ENCODE measurements around the gene BCL2.
"Not testable (repeated sequence)": the region's sequence is repeated elsewhere in the genome, so short reads cannot be mapped to it uniquely, and the experiment has no call there.

Gene BCL2

DNA sequence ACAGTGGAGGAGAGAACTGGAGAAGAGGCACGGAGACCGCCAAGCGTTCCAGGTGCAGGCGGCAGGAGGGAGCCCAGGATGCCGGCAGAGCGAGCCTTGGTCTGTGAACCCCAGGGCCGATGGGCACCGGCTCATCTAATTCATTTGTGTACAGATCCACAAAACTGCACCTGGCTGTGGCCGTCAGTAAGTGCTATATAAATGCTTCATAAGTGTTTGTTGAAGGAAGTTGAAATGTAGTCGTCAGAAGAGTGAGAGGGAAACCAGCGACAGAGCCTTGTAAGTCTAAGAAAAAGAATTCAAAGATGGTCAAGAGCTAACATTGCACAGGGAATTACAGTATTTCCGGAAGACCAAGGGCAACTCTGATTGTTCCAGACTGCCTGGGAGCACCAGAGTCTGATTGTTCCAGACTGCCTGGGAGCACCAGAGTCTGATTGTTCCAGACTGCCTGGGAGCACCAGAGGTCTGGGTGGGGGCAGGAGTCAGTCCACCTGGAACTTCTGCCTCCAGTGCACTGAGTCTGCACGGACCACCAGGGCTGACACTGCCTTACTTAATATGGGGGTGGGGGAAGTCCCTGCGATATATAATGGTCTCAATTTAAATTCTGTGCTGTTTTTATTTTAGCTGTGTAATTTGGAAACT is 112.3 kb downstream of the BCL2 start:
- H3K36me3 ChIP-seq (ENCODE audit: control insufficient read depth, insufficient read depth, low read length): no peaks in the 10 kb centered on the region; the same call in 1 of the 2 replicates
- DNase-seq (ENCODE audit: extremely low read depth, insufficient read length): no peak
- H3K27me3 ChIP-seq (replicated peaks; ENCODE audit: control insufficient read depth, insufficient read depth, low read length): no peaks in the 10 kb centered on the region
- TF ChIP-seq, protein P1, sequence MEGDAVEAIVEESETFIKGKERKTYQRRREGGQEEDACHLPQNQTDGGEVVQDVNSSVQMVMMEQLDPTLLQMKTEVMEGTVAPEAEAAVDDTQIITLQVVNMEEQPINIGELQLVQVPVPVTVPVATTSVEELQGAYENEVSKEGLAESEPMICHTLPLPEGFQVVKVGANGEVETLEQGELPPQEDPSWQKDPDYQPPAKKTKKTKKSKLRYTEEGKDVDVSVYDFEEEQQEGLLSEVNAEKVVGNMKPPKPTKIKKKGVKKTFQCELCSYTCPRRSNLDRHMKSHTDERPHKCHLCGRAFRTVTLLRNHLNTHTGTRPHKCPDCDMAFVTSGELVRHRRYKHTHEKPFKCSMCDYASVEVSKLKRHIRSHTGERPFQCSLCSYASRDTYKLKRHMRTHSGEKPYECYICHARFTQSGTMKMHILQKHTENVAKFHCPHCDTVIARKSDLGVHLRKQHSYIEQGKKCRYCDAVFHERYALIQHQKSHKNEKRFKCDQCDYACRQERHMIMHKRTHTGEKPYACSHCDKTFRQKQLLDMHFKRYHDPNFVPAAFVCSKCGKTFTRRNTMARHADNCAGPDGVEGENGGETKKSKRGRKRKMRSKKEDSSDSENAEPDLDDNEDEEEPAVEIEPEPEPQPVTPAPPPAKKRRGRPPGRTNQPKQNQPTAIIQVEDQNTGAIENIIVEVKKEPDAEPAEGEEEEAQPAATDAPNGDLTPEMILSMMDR (IDR thresholded peaks at IDR 0.05; ENCODE audit: insufficient read depth, low read length, poor library complexity, severe bottlenecking): no peak
- H3K4me3 ChIP-seq (replicated peaks; ENCODE audit: low read depth, low read length): peak overlapping the region; percentile 42

DNA sequence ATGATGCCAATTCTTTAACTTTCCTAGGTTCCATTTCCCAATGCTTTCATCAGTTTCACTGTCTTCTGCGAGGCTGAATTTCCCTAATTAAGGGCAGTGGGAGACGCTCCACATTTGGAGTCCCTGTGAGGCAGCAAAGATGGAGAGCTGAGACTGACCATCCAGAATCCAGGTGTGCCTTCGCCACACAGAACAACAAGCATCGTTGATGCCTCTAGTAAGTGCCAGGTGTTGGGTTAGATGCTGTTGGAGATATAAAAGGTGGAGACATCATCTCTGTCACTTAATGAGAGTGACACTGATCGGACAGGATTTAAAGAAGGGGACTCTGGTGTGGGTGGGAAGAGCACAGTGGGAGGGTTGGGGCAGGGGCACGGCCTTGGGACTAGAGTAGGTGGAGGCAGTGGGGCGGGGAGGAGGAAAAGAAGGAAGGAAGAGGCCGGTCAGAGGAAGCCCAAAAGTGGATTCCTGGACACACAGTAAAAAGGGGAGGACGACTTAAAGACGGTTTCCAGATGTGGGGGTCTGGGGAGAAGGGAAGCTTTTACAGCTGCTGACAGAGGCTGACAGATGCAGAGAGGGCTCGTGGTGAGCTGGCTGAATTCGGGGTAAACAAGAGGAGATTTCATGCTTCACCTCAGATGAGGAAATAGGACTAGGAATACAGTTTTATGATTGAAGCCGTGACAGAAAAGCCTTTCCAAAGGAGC is 113.0 kb downstream of the BCL2 start:
- no peak for DNase-seq (ENCODE audit: extremely low read depth, insufficient read length)
- peak overlapping the region; percentile 42 for H3K4me3 ChIP-seq (replicated peaks; ENCODE audit: low read depth, low read length)
- H3K36me3 ChIP-seq (ENCODE audit: control insufficient read depth, insufficient read depth, low read length): no peaks in the 10 kb centered on the region; the same call in 1 of the 2 replicates
- no peaks in the 10 kb centered on the region for H3K27me3 ChIP-seq (replicated peaks; ENCODE audit: control insufficient read depth, insufficient read depth, low read length)
- TF ChIP-seq, protein P1 (IDR thresholded peaks at IDR 0.05; ENCODE audit: insufficient read depth, low read length, poor library complexity, severe bottlenecking): no peak

DNA sequence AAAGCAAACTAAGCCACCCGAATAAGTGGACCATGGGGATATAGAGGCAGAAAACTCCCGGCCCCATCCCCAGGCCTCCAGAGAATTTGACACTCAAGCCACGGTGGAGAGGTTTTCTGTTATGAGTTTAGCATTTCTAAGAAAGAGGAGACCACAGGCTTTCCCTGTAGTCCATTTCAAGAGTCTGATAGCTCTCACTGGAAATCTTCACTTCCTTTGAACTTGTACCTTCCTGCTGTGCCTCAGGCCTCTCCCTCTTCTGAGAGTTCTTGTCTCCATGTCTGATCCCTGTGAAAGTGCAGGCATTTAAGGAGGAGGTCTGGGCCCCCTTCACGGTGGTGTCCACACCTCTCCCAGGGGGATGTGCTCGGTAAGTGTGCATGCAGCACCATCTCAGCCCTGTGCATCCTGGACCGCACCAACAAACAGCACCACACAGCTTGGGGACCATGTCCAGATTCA is 113.7 kb downstream of the BCL2 start:
- H3K27me3 ChIP-seq (replicated peaks; ENCODE audit: control insufficient read depth, insufficient read depth, low read length): no peaks in the 10 kb centered on the region
- peak overlapping the region; percentile 16 for H3K4me3 ChIP-seq (replicated peaks; ENCODE audit: low read depth, low read length)
- no peak for DNase-seq (ENCODE audit: extremely low read depth, insufficient read length)
- TF ChIP-seq, protein P1 (IDR thresholded peaks at IDR 0.05; ENCODE audit: insufficient read depth, low read length, poor library complexity, severe bottlenecking): no peak
- no peaks in the 10 kb centered on the region; the same call in 1 of the 2 replicates for H3K36me3 ChIP-seq (ENCODE audit: control insufficient read depth, insufficient read depth, low read length)

DNA sequence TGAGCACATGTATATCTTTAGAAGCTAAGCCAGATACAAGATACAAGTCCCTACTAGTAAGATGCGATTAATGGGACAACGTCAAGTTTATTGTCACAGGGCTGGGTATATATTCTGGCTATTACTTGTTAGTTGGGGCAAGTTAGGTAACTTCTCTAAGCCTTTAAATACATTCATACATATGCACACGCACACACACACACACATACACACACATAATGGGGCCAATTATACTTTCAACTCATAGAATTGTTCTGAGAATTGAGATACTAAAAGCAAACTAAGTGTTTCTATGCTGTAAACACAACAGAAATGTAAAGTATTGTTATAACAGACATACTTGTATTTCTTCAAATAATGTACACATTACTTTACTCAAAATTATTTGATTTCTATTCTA is 116.1 kb downstream of the BCL2 start:
- no peaks in the 10 kb centered on the region for H3K27me3 ChIP-seq (replicated peaks; ENCODE audit: control insufficient read depth, insufficient read depth, low read length)
- no peak overlapping the region for H3K4me3 ChIP-seq (replicated peaks; ENCODE audit: low read depth, low read length)
- no peak for DNase-seq (ENCODE audit: extremely low read depth, insufficient read length)
- H3K36me3 ChIP-seq (ENCODE audit: control insufficient read depth, insufficient read depth, low read length): no peaks in the 10 kb centered on the region; the same call in 1 of the 2 replicates
- TF ChIP-seq, protein P1 (IDR thresholded peaks at IDR 0.05; ENCODE audit: insufficient read depth, low read length, poor library complexity, severe bottlenecking): no peak

DNA sequence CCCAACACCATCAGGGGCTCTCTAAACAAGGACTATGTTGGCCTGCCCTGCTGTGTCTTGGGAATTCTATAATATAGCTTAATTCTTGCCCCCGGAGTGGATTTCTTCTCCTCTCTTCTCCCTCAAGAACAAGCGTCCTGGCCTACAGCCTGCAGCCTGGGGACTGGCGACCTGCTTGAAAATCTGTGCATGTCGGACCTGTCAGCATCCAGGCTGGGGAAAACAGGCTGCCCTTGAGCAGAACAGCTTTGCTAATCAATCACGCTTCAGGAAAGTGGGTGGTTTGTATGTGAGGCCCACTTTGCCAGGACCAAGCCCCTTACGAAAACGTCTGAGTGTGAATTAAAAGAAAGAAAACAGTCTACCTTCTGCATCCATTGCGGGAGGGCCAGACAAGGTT is 116.7 kb downstream of the BCL2 start:
- TF ChIP-seq, protein P1 (IDR thresholded peaks at IDR 0.05; ENCODE audit: insufficient read depth, low read length, poor library complexity, severe bottlenecking): no peak
- H3K36me3 ChIP-seq (ENCODE audit: control insufficient read depth, insufficient read depth, low read length): no peaks in the 10 kb centered on the region; the same call in 1 of the 2 replicates
- H3K4me3 ChIP-seq (replicated peaks; ENCODE audit: low read depth, low read length): no peak overlapping the region
- DNase-seq (ENCODE audit: extremely low read depth, insufficient read length): no peak
- H3K27me3 ChIP-seq (replicated peaks; ENCODE audit: control insufficient read depth, insufficient read depth, low read length): no peaks in the 10 kb centered on the region

DNA sequence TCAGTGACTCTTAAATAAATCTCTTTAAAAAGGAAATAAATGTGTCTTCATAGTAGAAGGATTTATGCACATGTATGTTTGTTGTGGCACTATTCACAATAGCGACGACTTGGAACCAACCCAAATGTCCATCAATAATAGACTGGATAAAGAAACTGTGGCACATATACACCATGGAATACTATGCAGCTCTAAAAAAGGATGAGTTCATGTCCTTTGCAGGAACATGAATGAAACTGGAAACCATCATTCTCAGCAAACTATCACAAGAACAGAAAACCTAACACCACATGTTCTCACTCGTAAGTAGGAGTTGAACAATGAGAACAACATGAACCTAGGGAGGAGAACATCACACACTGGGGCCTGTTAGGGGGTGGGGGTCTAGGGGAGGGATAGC is 118.1 kb downstream of the BCL2 start:
- H3K36me3 ChIP-seq (ENCODE audit: control insufficient read depth, insufficient read depth, low read length); H3K27me3 ChIP-seq (replicated peaks; ENCODE audit: control insufficient read depth, insufficient read depth, low read length); DNase-seq (ENCODE audit: extremely low read depth, insufficient read length); H3K4me3 ChIP-seq (replicated peaks; ENCODE audit: low read depth, low read length): not testable (repeated sequence)

Data from GM06990 (cell line).